Breast epithelium (tissue), 4 donors: Measurements from ENCODE around the gene TRIM33. TPM values are rescaled to one million over a fixed set of nuclear protein-coding genes. Genes with fewer than 3 reads are reported as not detected.

ENCODE experiments used
- DNase-seq, 2 donors: peaks; one replicate each; pipeline ENCODE4 v3.0.0-alpha.2; 2019; ENCODE audit warnings: low spot score in 2 of 2
- H3K27ac ChIP-seq, 2 donors: fragments of 200-600 bp; sonication (generic) in 1 of 2; one replicate each; pipeline ENCODE4 v1.5.1; 2016 to 2019; ENCODE audit warnings: mild to moderate bottlenecking in 1 of 2
- H3K27me3 ChIP-seq, 2 donors: fragments of 200-600 bp; sonication (generic) in 1 of 2; one replicate each; pipeline versions ENCODE4 v1.5.1 to v1.6.0; 2017 to 2019; ENCODE audit warnings: control low read depth in 1 of 2, mild to moderate bottlenecking in 1 of 2
- H3K36me3 ChIP-seq: fragments of 200-600 bp; one replicate; pipeline ENCODE4 v1.5.1; 2019
- H3K4me1 ChIP-seq, 2 donors: fragments of 200-600 bp; sonication (generic); one replicate each; pipeline ENCODE4 v1.5.1; 2016 to 2019; ENCODE audit warnings: control low read depth in 1 of 2
- H3K4me3 ChIP-seq, 3 donors: fragments of 200-600 bp; sonication (generic); 1 replicate in 2 of 3; 2 replicates in 1 of 3; pipeline ENCODE4 v1.5.1; 2016 to 2019; ENCODE audit warnings: mild to moderate bottlenecking in 3 of 3, moderate library complexity in 2 of 3
- H3K9me3 ChIP-seq, 2 donors: fragments of 200-600 bp; sonication (generic) in 1 of 2; one replicate each; pipeline ENCODE4 v1.5.1; 2016 to 2019; ENCODE audit warnings: control low read depth in 1 of 2
- POLR2A ChIP-seq: fragments of 450-650 bp; IDR thresholded peaks from one replicate; pipeline ENCODE4 v1.6.1; 2016; ENCODE audit warnings: antibody characterized with exemption, mild to moderate bottlenecking, moderate library complexity
- POLR2AphosphoS5 ChIP-seq, 3 donors: sonication (generic); formaldehyde crosslinking; IDR thresholded peaks; one replicate each; pipeline ENCODE4 v1.6.1; 2017; ENCODE audit warnings: antibody characterized with exemption in 3 of 3
- intact Hi-C: fragments of 100-400 bp; cut with DNase I; formaldehyde crosslinking; loops from one replicate; pipeline ENCODE4 v1.15.1; 2023; ENCODE audit warnings: low total_unique reads
- total RNA-seq, 3 donors: library from RNA; depleted of rRNA; stranded (reverse); fragments of >200 nt; gene quantifications; one replicate each; pipeline ENCODE4 v1.1.0, GENCODE V29; 2016
- TF ChIP-seq, protein P1 (sequence below), 3 donors: fragments of 450-650 bp; IDR thresholded peaks; one replicate each; pipeline ENCODE4 v1.5.1; 2016 to 2017; ENCODE audit warnings: antibody characterized with exemption in 3 of 3, mild to moderate bottlenecking in 3 of 3, moderate library complexity in 3 of 3

Gene TRIM33
- total RNA-seq, 3 donors from 2014 or later, result 40.8 to 80.9 (median 56.4) TPM

GRCh38 chr1:114530224-114530623, 19.2 kb upstream of the TRIM33 start:
- TF ChIP-seq POLR2AphosphoS5 (IDR thresholded peaks at IDR 0.05), result no peak
- no peaks in the 10 kb centered on the region for H3K36me3 ChIP-seq
- H3K27ac ChIP-seq, result no peak overlapping the region
- H3K27me3 ChIP-seq, result no peaks in the 10 kb centered on the region
- intact Hi-C loops, result no loop called here
- no peak overlapping the region for H3K4me3 ChIP-seq
- H3K9me3 ChIP-seq, result no peaks in the 10 kb centered on the region
- H3K4me1 ChIP-seq, result no peaks in the 10 kb centered on the region
- DNase-seq, result no peak

DNA sequence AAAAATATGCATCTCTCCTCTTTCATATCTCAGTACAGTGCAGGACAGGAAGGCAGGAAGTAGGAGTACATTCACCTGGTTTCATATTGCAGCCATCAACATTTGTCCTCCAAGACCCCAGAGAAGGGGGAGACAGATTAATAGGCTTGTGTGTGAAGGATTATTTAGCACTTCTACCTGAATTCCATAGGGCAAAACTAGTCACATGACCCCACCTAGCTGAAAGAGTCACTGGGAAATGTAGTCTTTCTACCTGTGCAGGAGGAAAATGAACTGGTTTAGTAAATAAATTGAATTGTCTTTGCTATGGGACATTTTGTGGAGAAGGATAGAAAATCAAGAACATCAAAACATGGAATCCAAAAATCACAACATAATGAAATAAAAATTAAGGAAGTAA, 13.9 kb upstream of the TRIM33 start:
- TF ChIP-seq, protein P1, sequence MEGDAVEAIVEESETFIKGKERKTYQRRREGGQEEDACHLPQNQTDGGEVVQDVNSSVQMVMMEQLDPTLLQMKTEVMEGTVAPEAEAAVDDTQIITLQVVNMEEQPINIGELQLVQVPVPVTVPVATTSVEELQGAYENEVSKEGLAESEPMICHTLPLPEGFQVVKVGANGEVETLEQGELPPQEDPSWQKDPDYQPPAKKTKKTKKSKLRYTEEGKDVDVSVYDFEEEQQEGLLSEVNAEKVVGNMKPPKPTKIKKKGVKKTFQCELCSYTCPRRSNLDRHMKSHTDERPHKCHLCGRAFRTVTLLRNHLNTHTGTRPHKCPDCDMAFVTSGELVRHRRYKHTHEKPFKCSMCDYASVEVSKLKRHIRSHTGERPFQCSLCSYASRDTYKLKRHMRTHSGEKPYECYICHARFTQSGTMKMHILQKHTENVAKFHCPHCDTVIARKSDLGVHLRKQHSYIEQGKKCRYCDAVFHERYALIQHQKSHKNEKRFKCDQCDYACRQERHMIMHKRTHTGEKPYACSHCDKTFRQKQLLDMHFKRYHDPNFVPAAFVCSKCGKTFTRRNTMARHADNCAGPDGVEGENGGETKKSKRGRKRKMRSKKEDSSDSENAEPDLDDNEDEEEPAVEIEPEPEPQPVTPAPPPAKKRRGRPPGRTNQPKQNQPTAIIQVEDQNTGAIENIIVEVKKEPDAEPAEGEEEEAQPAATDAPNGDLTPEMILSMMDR (IDR thresholded peaks at IDR 0.05), result no peak
- Histone ChIP-seq H3K36me3 (no peaks in the 10 kb centered on the region), H3K9me3 (no peaks in the 10 kb centered on the region), H3K27me3 (no peaks in the 10 kb centered on the region), H3K4me1 (no peaks in the 10 kb centered on the region), H3K4me3 (no peak overlapping the region), H3K27ac (no peak overlapping the region)
- intact Hi-C loops, result no loop called here
- no peak for DNase-seq

GRCh38 chr1:114522264-114522575, 11.2 kb upstream of the TRIM33 start:
- no peaks in the 10 kb centered on the region for H3K36me3 ChIP-seq
- no peaks in the 10 kb centered on the region for H3K9me3 ChIP-seq
- H3K4me3 ChIP-seq, result no peak overlapping the region
- H3K4me1 ChIP-seq, result no peaks in the 10 kb centered on the region
- H3K27ac ChIP-seq, result no peak overlapping the region
- DNase-seq, result no peak
- intact Hi-C loops, result no loop called here
- H3K27me3 ChIP-seq, result no peaks in the 10 kb centered on the region
- TF ChIP-seq POLR2A, result no peak
- TF ChIP-seq POLR2AphosphoS5 (IDR thresholded peaks at IDR 0.05), result no peak
- TF ChIP-seq, protein P1 (IDR thresholded peaks at IDR 0.05), result no peak

- intact Hi-C loops, result no loop called here
- DNase-seq, result no peak
- no peak overlapping the region for H3K4me3 ChIP-seq
- H3K27ac ChIP-seq, result no peak overlapping the region
- no peaks in the 10 kb centered on the region for H3K36me3 ChIP-seq
- H3K27me3 ChIP-seq, result no peaks in the 10 kb centered on the region
- H3K9me3 ChIP-seq, result no peaks in the 10 kb centered on the region
- H3K4me1 ChIP-seq, result no peaks in the 10 kb centered on the region
- TF ChIP-seq, protein P1 (IDR thresholded peaks at IDR 0.05), result no peak
- no peak for TF ChIP-seq POLR2A
- TF ChIP-seq POLR2AphosphoS5 (IDR thresholded peaks at IDR 0.05), result no peak
These were observed 10.6 kb upstream of the TRIM33 start for GRCh38 chr1:114521396-114522263.

GRCh38 chr1:114517348-114517747, 6.3 kb upstream of the TRIM33 start:
- Histone ChIP-seq H3K4me3 (no peak overlapping the region), H3K4me1 (no peaks in the 10 kb centered on the region), H3K27me3 (no peaks in the 10 kb centered on the region), H3K9me3 (no peaks in the 10 kb centered on the region), H3K36me3 (no peaks in the 10 kb centered on the region), H3K27ac (no peak overlapping the region)
- intact Hi-C loops, result no loop called here
- TF ChIP-seq POLR2A (no peak), POLR2AphosphoS5 (IDR thresholded peaks at IDR 0.05) (no peak)
- TF ChIP-seq, protein P1 (IDR thresholded peaks at IDR 0.05), result no peak
- no peak for DNase-seq
